Keratinocyte (primary cell): ENCODE measurements around the gene CMSS1. TPM values are rescaled to one million over a fixed set of nuclear protein-coding genes. Genes with fewer than 3 reads are reported as not detected.

Source experiments
- DNase-seq: peaks from one replicate; pipeline ENCODE4 v3.0.0-alpha.2; 2011; ENCODE audit warnings: low read depth, missing footprints, low spot score
- FAIRE-seq: peaks from 2 replicates; lab custom pipeline; 2011; peaks lifted over from hg19 to GRCh38; lab: Jason Lieb, UNC
- H2AFZ ChIP-seq: 2 replicates; pipeline ENCODE4 v1.6.0; 2012; ENCODE audit warnings: low read length, control low read depth, inconsistent platforms; ENCODE audit not compliant: control insufficient read depth
- H3K27ac ChIP-seq: 2 replicates; pipeline ENCODE4 v1.5.1; 2011; ENCODE audit warnings: low read length; ENCODE audit not compliant: control insufficient read depth, insufficient read depth
- H3K27me3 ChIP-seq: 3 replicates; pipeline ENCODE4 v1.6.0; 2011; ENCODE audit warnings: low read length; ENCODE audit not compliant: control insufficient read depth, insufficient read depth; ENCODE audit errors: extremely low read depth
- H3K36me3 ChIP-seq, 2 experiments: 2 replicates in 1 of 2; 3 replicates in 1 of 2; pipeline ENCODE4 v1.5.1; 2011; ENCODE audit warnings: low read length in 2 of 2, mild to moderate bottlenecking in 1 of 2; ENCODE audit not compliant: control insufficient read depth in 2 of 2, insufficient read depth in 2 of 2; ENCODE audit errors: extremely low read depth in 1 of 2
- H3K4me1 ChIP-seq: 3 replicates; pipeline ENCODE4 v1.5.1; 2011; ENCODE audit warnings: low read length; ENCODE audit not compliant: control insufficient read depth, insufficient read depth; ENCODE audit errors: extremely low read depth
- H3K4me2 ChIP-seq: 3 replicates; pipeline ENCODE4 v1.6.0; 2011; ENCODE audit warnings: low read depth, low read length; ENCODE audit not compliant: control insufficient read depth, insufficient read depth; ENCODE audit errors: extremely low read depth
- H3K4me3 ChIP-seq, 3 experiments: fragments of 200-600 bp in 1 of 3; sonication (generic) in 1 of 3; 2 replicates in 2 of 3; 3 replicates in 1 of 3; pipeline ENCODE4 v1.5.1; 2011 to 2016; ENCODE audit warnings: low read length in 3 of 3, mild to moderate bottlenecking in 3 of 3, control low read depth in 2 of 3, inconsistent platforms in 1 of 3, low read depth in 1 of 3, mixed read lengths in 1 of 3, mixed run types in 1 of 3, moderate library complexity in 1 of 3; ENCODE audit not compliant: control insufficient read depth in 2 of 3, insufficient read depth in 2 of 3; ENCODE audit errors: extremely low read depth in 1 of 3
- H3K79me2 ChIP-seq: 2 replicates; pipeline ENCODE4 v1.6.0; 2012; ENCODE audit warnings: low read length; ENCODE audit not compliant: control insufficient read depth, insufficient read depth
- H3K9ac ChIP-seq: 3 replicates; pipeline ENCODE4 v1.6.0; 2011; ENCODE audit warnings: low read length; ENCODE audit not compliant: control insufficient read depth, insufficient read depth; ENCODE audit errors: extremely low read depth
- H3K9me1 ChIP-seq: 3 replicates; pipeline ENCODE4 v1.6.0; 2011; ENCODE audit warnings: low read length; ENCODE audit not compliant: control insufficient read depth, insufficient read depth; ENCODE audit errors: extremely low read depth
- H3K9me3 ChIP-seq: 2 replicates; pipeline ENCODE4 v1.5.1; 2012; ENCODE audit warnings: low read depth, low read length; ENCODE audit not compliant: control insufficient read depth
- H4K20me1 ChIP-seq: 3 replicates; pipeline ENCODE4 v1.6.0; 2011; ENCODE audit warnings: low read length; ENCODE audit not compliant: control insufficient read depth, insufficient read depth; ENCODE audit errors: extremely low read depth
- CTCF ChIP-seq, 3 experiments: IDR thresholded peaks in 1 of 3; conservative IDR thresholded peaks in 1 of 3; optimal IDR thresholded peaks in 1 of 3; 2 replicates in 2 of 3; 3 replicates in 1 of 3; pipeline versions ENCODE3 to v1.5.1; 2011; ENCODE audit warnings: low read length in 3 of 3, mild to moderate bottlenecking in 3 of 3, moderate library complexity in 2 of 3, control low read depth in 1 of 3, inconsistent platforms in 1 of 3; ENCODE audit not compliant: insufficient read depth in 2 of 3; ENCODE audit errors: extremely low read depth in 1 of 3
- EZH2 ChIP-seq: IDR thresholded peaks from one replicate; pipeline ENCODE4 v1.6.1; 2012; ENCODE audit warnings: inconsistent platforms, mild to moderate bottlenecking, low read length, moderate library complexity
- dilution Hi-C: fragments of 300-500 bp; cut with MboI; formaldehyde crosslinking; loops from one replicate; pipeline ENCODE4 v1.7.0; 2020; ENCODE audit warnings: low sequenced_read_pairs; ENCODE audit not compliant: extremely low pct_ligation_motif_present
- polyA plus RNA-seq, 5 experiments: library from polyadenylated mRNA; depleted of rRNA in 3 of 5; stranded (reverse) in 3 of 5; stranded (forward) in 1 of 5; unstranded in 1 of 5; fragments of >200 nt; gene quantifications; 1 replicate in 1 of 5; 2 replicates in 3 of 5; 3 replicates in 1 of 5; pipeline versions ENCODE4 v1.2.1 to v1.2.3, GENCODE V29; 2011 to 2012; ENCODE audit warnings: missing spikeins in 2 of 5, low read depth in 1 of 5, low replicate concordance in 1 of 5

The CMSS1 gene
- polyA plus RNA-seq, 1 donor (not counting 4 experiments of a cell fraction or from before 2014, with no cell fraction given) = 37.2 TPM

GRCh38 chr3:99990179-99990578, 172.5 kb downstream of the CMSS1 start:
- DNase-seq (no peak), FAIRE-seq (no peak)
- dilution Hi-C loops = no loop called here
- Histone ChIP-seq H3K79me2 (no peaks in the 10 kb centered on the region), H2AFZ (no peak overlapping the region), H3K9me3 (no peaks in the 10 kb centered on the region), H3K4me1 (no peaks in the 10 kb centered on the region), H3K4me3 (no peak overlapping the region), H3K9me1 (no peaks in the 10 kb centered on the region), H3K27me3 (no peaks in the 10 kb centered on the region), H3K4me2 (no peak overlapping the region), H4K20me1 (no peaks in the 10 kb centered on the region), H3K9ac (no peak overlapping the region), H3K27ac (no peak overlapping the region), H3K36me3 (no peaks in the 10 kb centered on the region)
- TF ChIP-seq CTCF (optimal IDR thresholded peaks at IDR 0.05 in 1 of 3, IDR thresholded peaks at IDR 0.05 in 1 of 3, conservative IDR thresholded peaks at IDR 0.05 in 1 of 3; ENCODE audit: extremely low read depth in 1 of 3, insufficient read depth in 2 of 3, low read length in 3 of 3) (no peak), EZH2 (no peak)

GRCh38 chr3:99997293-99997692, 179.6 kb downstream of the CMSS1 start:
- peaks cover 22% of the 10 kb centered on the region for H3K4me1 ChIP-seq
- H3K79me2 ChIP-seq = no peaks in the 10 kb centered on the region
- H3K27me3 ChIP-seq = no peaks in the 10 kb centered on the region
- no peaks in the 10 kb centered on the region for H3K9me3 ChIP-seq
- H3K4me2 ChIP-seq = no peak overlapping the region
- H2AFZ ChIP-seq = no peak overlapping the region
- H3K27ac ChIP-seq = no peak overlapping the region
- H4K20me1 ChIP-seq = no peaks in the 10 kb centered on the region
- dilution Hi-C loops = no loop called here
- no peak for FAIRE-seq
- no peaks in the 10 kb centered on the region for H3K9me1 ChIP-seq
- no peak overlapping the region for H3K4me3 ChIP-seq
- no peak overlapping the region for H3K9ac ChIP-seq
- no peaks in the 10 kb centered on the region for H3K36me3 ChIP-seq
- no peak for TF ChIP-seq EZH2
- TF ChIP-seq CTCF (optimal IDR thresholded peaks at IDR 0.05 in 1 of 3, IDR thresholded peaks at IDR 0.05 in 1 of 3, conservative IDR thresholded peaks at IDR 0.05 in 1 of 3; ENCODE audit: extremely low read depth in 1 of 3, insufficient read depth in 2 of 3, low read length in 3 of 3) = no peak
- no peak for DNase-seq
